ENCODE results near the gene TGFBR3. TPM values are rescaled to one million over a fixed set of nuclear protein-coding genes. Genes with fewer than 3 reads are reported as not detected.

TGFBR3 gene
- total and polyA plus RNA-seq, 4 experiments from 2014 or later, result 34.5 to 47.3 (median 42.3) TPM

- H3K4me1 Mint-ChIP-seq, result peaks cover 24 to 45% (median 28%) of the 10 kb centered on the region in 4 donors
Observed at GRCh38 chr1:91754816-91755580, 131.0 kb downstream of the TGFBR3 start.

GRCh38 chr1:91754348-91754747 is 131.6 kb downstream of the TGFBR3 start:
- Histone ChIP-seq H3K4me3 (ENCODE audit: low read length in 2 of 2) (no peak overlapping the region), H3K27ac (ENCODE audit: low read depth, low read length) (no peak overlapping the region), H3K36me3 (ENCODE audit: insufficient read depth, low read length) (peaks cover 9% of the 10 kb centered on the region), H3K27me3 (ENCODE audit: insufficient read depth, low read length) (no peaks in the 10 kb centered on the region), H3K9me3 (ENCODE audit: control insufficient read depth in 1 of 2, low read length in 2 of 2) (no peaks in the 10 kb centered on the region), H3K4me1 (ENCODE audit: insufficient read depth, low read length) (peaks cover 18% of the 10 kb centered on the region)
- POLR2A ChIA-PET (ENCODE audit: partially characterized antibody), result no interaction called here
- H3K27me3 Mint-ChIP-seq, result no peaks in the 10 kb centered on the region
- H3K27ac Mint-ChIP-seq, result peak overlapping the region in 6 of 7 donors; percentile 6 to 69 (median 42)
- peaks cover 25 to 39% (median 27%) of the 10 kb centered on the region in 4 donors for H3K4me1 Mint-ChIP-seq
- peak overlapping the region in 2 of 8 donors; percentile 3 to 5 for H3K4me3 Mint-ChIP-seq
- CTCF ChIA-PET (ENCODE audit: partially characterized antibody), result interaction anchor here (0.5 kb wide), 1 partner anchor 118 kb away, joined by 3 read pairs; no protein-coding TSS in a partner anchor
- no peak for DNase-seq
- peaks cover 12 to 18% of the 10 kb centered on the region in 2 donors for H3K36me3 Mint-ChIP-seq
- H3K9me3 Mint-ChIP-seq, result no peaks in the 10 kb centered on the region
- intact Hi-C loops (cut with micrococcal nuclease), result no loop called here

More at GRCh38 chr1:91754816-91755580, 131.0 kb downstream of the TGFBR3 start:
- ChIA-PET POLR2A (ENCODE audit: partially characterized antibody) (no interaction called here), CTCF (ENCODE audit: partially characterized antibody) (interaction anchor here (0.5 kb wide), 1 partner anchor 118 kb away, joined by 3 read pairs; no protein-coding TSS in a partner anchor)
- Mint-ChIP-seq H3K9me3 (no peaks in the 10 kb centered on the region), H3K36me3 (peaks cover 12% of the 10 kb centered on the region in 2 donors), H3K27me3 (no peaks in the 10 kb centered on the region), H3K27ac (peak overlapping the region in 2 of 7 donors; percentile 67 to 69), H3K4me3 (no peak overlapping the region)
- peaks cover 18% of the 10 kb centered on the region for H3K4me1 ChIP-seq (ENCODE audit: insufficient read depth, low read length)
- intact Hi-C loops (cut with micrococcal nuclease), result no loop called here
- H3K27ac ChIP-seq (ENCODE audit: low read depth, low read length), result no peak overlapping the region
- no peak overlapping the region for H3K4me3 ChIP-seq (ENCODE audit: low read length in 2 of 2)
- no peaks in the 10 kb centered on the region for H3K27me3 ChIP-seq (ENCODE audit: insufficient read depth, low read length)
- H3K36me3 ChIP-seq (ENCODE audit: insufficient read depth, low read length), result peaks cover 9% of the 10 kb centered on the region
- no peak for DNase-seq
- no peaks in the 10 kb centered on the region for H3K9me3 ChIP-seq (ENCODE audit: control insufficient read depth in 1 of 2, low read length in 2 of 2)

GRCh38 chr1:91753878-91754277 is 132.1 kb downstream of the TGFBR3 start:
- Mint-ChIP-seq H3K4me1 (peaks cover 25 to 39% (median 27%) of the 10 kb centered on the region in 4 donors), H3K27ac (peak overlapping the region in 6 of 7 donors; percentile 6 to 69 (median 54)), H3K4me3 (peak overlapping the region in 2 of 8 donors; percentile 9 to 41), H3K36me3 (peaks cover 13 to 22% of the 10 kb centered on the region in 2 donors), H3K9me3 (no peaks in the 10 kb centered on the region), H3K27me3 (no peaks in the 10 kb centered on the region)
- ChIA-PET CTCF (ENCODE audit: partially characterized antibody) (no interaction called here), POLR2A (ENCODE audit: partially characterized antibody) (no interaction called here)
- peaks cover 9% of the 10 kb centered on the region for H3K36me3 ChIP-seq (ENCODE audit: insufficient read depth, low read length)
- H3K27ac ChIP-seq (ENCODE audit: low read depth, low read length), result no peak overlapping the region
- no peak overlapping the region for H3K4me3 ChIP-seq (ENCODE audit: low read length in 2 of 2)
- DNase-seq, result no peak
- H3K4me1 ChIP-seq (ENCODE audit: insufficient read depth, low read length), result peaks cover 18% of the 10 kb centered on the region
- intact Hi-C loops (cut with micrococcal nuclease), result no loop called here
- no peaks in the 10 kb centered on the region for H3K27me3 ChIP-seq (ENCODE audit: insufficient read depth, low read length)
- no peaks in the 10 kb centered on the region for H3K9me3 ChIP-seq (ENCODE audit: control insufficient read depth in 1 of 2, low read length in 2 of 2)

- Histone ChIP-seq H3K4me3 (ENCODE audit: low read length in 2 of 2) (no peak overlapping the region), H3K9me3 (ENCODE audit: control insufficient read depth in 1 of 2, low read length in 2 of 2) (no peaks in the 10 kb centered on the region), H3K27ac (ENCODE audit: low read depth, low read length) (no peak overlapping the region), H3K27me3 (ENCODE audit: insufficient read depth, low read length) (no peaks in the 10 kb centered on the region), H3K36me3 (ENCODE audit: insufficient read depth, low read length) (no peaks in the 10 kb centered on the region), H3K4me1 (ENCODE audit: insufficient read depth, low read length) (peaks cover 18% of the 10 kb centered on the region)
- intact Hi-C loops (cut with micrococcal nuclease), result no loop called here
- ChIA-PET CTCF (ENCODE audit: partially characterized antibody) (interaction anchor here (1.0 kb wide), 1 partner anchor 11 kb away, joined by 3 read pairs; no protein-coding TSS in a partner anchor), POLR2A (ENCODE audit: partially characterized antibody) (interaction anchor here (0.6 kb wide), 1 partner anchor 133 kb away, joined by 3 read pairs; no protein-coding TSS in a partner anchor)
- peak overlapping the region in 4 of 7 donors; percentile 2 to 53 (median 24) for H3K27ac Mint-ChIP-seq
- H3K4me1 Mint-ChIP-seq, result peaks cover 23 to 39% (median 27%) of the 10 kb centered on the region in 4 donors
- DNase-seq, result no peak
- peaks cover 0 to 7% (median 0%) of the 10 kb centered on the region in 8 donors for H3K9me3 Mint-ChIP-seq
- no peaks in the 10 kb centered on the region for H3K27me3 Mint-ChIP-seq
- H3K4me3 Mint-ChIP-seq, result no peak overlapping the region
- H3K36me3 Mint-ChIP-seq, result peaks cover 12 to 34% of the 10 kb centered on the region in 2 donors
Observed at GRCh38 chr1:91752324-91752723, 133.6 kb downstream of the TGFBR3 start.

- Histone ChIP-seq H3K9me3 (ENCODE audit: control insufficient read depth in 1 of 2, low read length in 2 of 2) (no peaks in the 10 kb centered on the region), H3K27me3 (ENCODE audit: insufficient read depth, low read length) (no peaks in the 10 kb centered on the region), H3K27ac (ENCODE audit: low read depth, low read length) (no peak overlapping the region), H3K4me1 (ENCODE audit: insufficient read depth, low read length) (peaks cover 18% of the 10 kb centered on the region), H3K4me3 (ENCODE audit: low read length in 2 of 2) (no peak overlapping the region), H3K36me3 (ENCODE audit: insufficient read depth, low read length) (no peaks in the 10 kb centered on the region)
- no peak for DNase-seq
- H3K27ac Mint-ChIP-seq, result no peak overlapping the region
- ChIA-PET CTCF (ENCODE audit: partially characterized antibody) (interaction anchor here (1.0 kb wide), 1 partner anchor 12 kb away, joined by 3 read pairs; no protein-coding TSS in a partner anchor), POLR2A (ENCODE audit: partially characterized antibody) (no interaction called here)
- peaks cover 23 to 42% (median 31%) of the 10 kb centered on the region in 4 donors for H3K4me1 Mint-ChIP-seq
- intact Hi-C loops (cut with micrococcal nuclease), result no loop called here
- H3K36me3 Mint-ChIP-seq, result peaks cover 22 to 45% of the 10 kb centered on the region in 2 donors
- H3K9me3 Mint-ChIP-seq, result peaks cover 0 to 17% (median 0%) of the 10 kb centered on the region in 8 donors
- H3K4me3 Mint-ChIP-seq, result no peak overlapping the region
- H3K27me3 Mint-ChIP-seq, result no peaks in the 10 kb centered on the region
Observed at GRCh38 chr1:91751275-91751674, 134.7 kb downstream of the TGFBR3 start.

- intact Hi-C loops (cut with micrococcal nuclease), result no loop called here
- POLR2A ChIA-PET (ENCODE audit: partially characterized antibody), result no interaction called here
- Histone ChIP-seq H3K9me3 (ENCODE audit: control insufficient read depth in 1 of 2, low read length in 2 of 2) (no peaks in the 10 kb centered on the region), H3K27me3 (ENCODE audit: insufficient read depth, low read length) (no peaks in the 10 kb centered on the region), H3K36me3 (ENCODE audit: insufficient read depth, low read length) (no peaks in the 10 kb centered on the region), H3K4me3 (ENCODE audit: low read length in 2 of 2) (no peak overlapping the region), H3K4me1 (ENCODE audit: insufficient read depth, low read length) (peaks cover 18% of the 10 kb centered on the region), H3K27ac (ENCODE audit: low read depth, low read length) (no peak overlapping the region)
- Mint-ChIP-seq H3K27ac (peak overlapping the region in 2 of 7 donors; percentile 36 to 48), H3K27me3 (no peaks in the 10 kb centered on the region), H3K4me1 (peaks cover 26 to 41% (median 31%) of the 10 kb centered on the region in 4 donors), H3K4me3 (no peak overlapping the region), H3K36me3 (peaks cover 24 to 52% of the 10 kb centered on the region in 2 donors), H3K9me3 (peaks cover 0 to 20% (median 0%) of the 10 kb centered on the region in 8 donors)
- CTCF ChIA-PET (ENCODE audit: partially characterized antibody), result no interaction called here
- DNase-seq, result no peak
Observed at GRCh38 chr1:91750398-91750996, 135.5 kb downstream of the TGFBR3 start.

GRCh38 chr1:91749788-91750231 is 136.1 kb downstream of the TGFBR3 start:
- Histone ChIP-seq H3K4me3 (ENCODE audit: low read length in 2 of 2) (no peak overlapping the region), H3K36me3 (ENCODE audit: insufficient read depth, low read length) (no peaks in the 10 kb centered on the region), H3K4me1 (ENCODE audit: insufficient read depth, low read length) (peaks cover 17% of the 10 kb centered on the region), H3K27ac (ENCODE audit: low read depth, low read length) (no peak overlapping the region), H3K9me3 (ENCODE audit: control insufficient read depth in 1 of 2, low read length in 2 of 2) (no peaks in the 10 kb centered on the region), H3K27me3 (ENCODE audit: insufficient read depth, low read length) (no peaks in the 10 kb centered on the region)
- Mint-ChIP-seq H3K36me3 (peaks cover 27 to 52% of the 10 kb centered on the region in 2 donors), H3K27me3 (no peaks in the 10 kb centered on the region), H3K4me3 (no peak overlapping the region), H3K27ac (no peak overlapping the region), H3K9me3 (peaks cover 0 to 20% (median 0%) of the 10 kb centered on the region in 8 donors), H3K4me1 (peaks cover 24 to 35% (median 29%) of the 10 kb centered on the region in 4 donors)
- DNase-seq, result no peak
- CTCF ChIA-PET (ENCODE audit: partially characterized antibody), result no interaction called here
- intact Hi-C loops (cut with micrococcal nuclease), result no loop called here
- POLR2A ChIA-PET (ENCODE audit: partially characterized antibody), result no interaction called here
